HCT116 (cell line): Measurements from ENCODE around the gene EIPR1. TPM values are rescaled to one million over a fixed set of nuclear protein-coding genes. Genes with fewer than 3 reads are reported as not detected.

ENCODE experiments used
- ATAC-seq: fragments of 200-7000 bp; cut with Tn5 transposase; 2 replicates; pipeline ENCODE4 v1.9.1; 2020; ENCODE audit warnings: mild to moderate bottlenecking, moderate library complexity
- BruUV-seq: library from RNA; stranded (reverse); fragments of 400-500 nt; replicated peaks from 2 replicates; lab custom pipeline; 2021; lab: Mats Ljungman, UMichigan
- CTCF ChIA-PET: fragments of 300-600 bp; sonication (Branson Sonifier 250); formaldehyde crosslinking; loops from one replicate; lab custom pipeline; 2021; ENCODE audit warnings: antibody characterized with exemption; lab: Charles Lee
- POLR2A ChIA-PET: fragments of 300-600, 350-600 bp; sonication (Branson Sonifier 250); formaldehyde crosslinking; loops from one replicate; lab custom pipeline; 2021; ENCODE audit warnings: antibody characterized with exemption; lab: Charles Lee
- RAD21 ChIA-PET, 2 experiments: fragments of 300-600 bp; sonication (Branson Sonifier 250); formaldehyde crosslinking; loops; one replicate each; lab custom pipeline; 2023; ENCODE audit warnings: low total read pairs in 2 of 2; ENCODE audit not compliant: uncharacterized antibody in 2 of 2, unreplicated experiment in 2 of 2, low non-redundant PET in 1 of 2; lab: Charles Lee
- DNase-seq: peaks from one replicate; pipeline ENCODE4 v3.0.0-alpha.2; 2010; ENCODE audit warnings: low read depth, low spot score
- H2AFZ ChIP-seq: fragments of 200-600 bp; shearing (Covaris generic), sonication (generic); 2 replicates; pipeline ENCODE4 v1.6.1; 2017; ENCODE audit warnings: low read depth, mixed run types, mixed read lengths, antibody characterized with exemption, low read length; ENCODE audit not compliant: poor library complexity, severe bottlenecking
- H3K27ac ChIP-seq: 2 replicates; pipeline ENCODE4 v1.5.1; 2012; ENCODE audit warnings: low read depth, low read length
- H3K27me3 ChIP-seq: fragments of 200-600 bp; sonication (generic); 2 replicates; pipeline ENCODE4 v1.6.1; 2016; ENCODE audit warnings: mixed run types, low read length, mixed read lengths; ENCODE audit not compliant: insufficient read depth
- H3K36me3 ChIP-seq, 2 experiments: fragments of 200-500 bp in 1 of 2; fragments of 200-600 bp in 1 of 2; sonication (Bioruptor generic) in 1 of 2; sonication (generic) in 1 of 2; 2 replicates each; pipeline versions ENCODE4 v1.5.1 to v1.6.1; 2014 to 2016; ENCODE audit warnings: low read length in 2 of 2, inconsistent platforms in 1 of 2, mixed read lengths in 1 of 2, mixed run types in 1 of 2; ENCODE audit not compliant: insufficient read depth in 2 of 2, control insufficient read depth in 1 of 2
- H3K4me1 ChIP-seq, 2 experiments: fragments of 200-600 bp in 1 of 2; sonication (generic) in 1 of 2; 2 replicates each; pipeline versions ENCODE4 v1.5.1 to v1.6.1; 2012 to 2017; ENCODE audit warnings: low read length in 2 of 2, inconsistent platforms in 1 of 2, mild to moderate bottlenecking in 1 of 2, mixed read lengths in 1 of 2, mixed run types in 1 of 2, moderate library complexity in 1 of 2; ENCODE audit not compliant: insufficient read depth in 2 of 2, control insufficient read depth in 1 of 2
- H3K4me2 ChIP-seq: fragments of 200-600 bp; sonication (generic); 2 replicates; pipeline ENCODE4 v1.6.1; 2017; ENCODE audit warnings: mixed run types, low read length, mixed read lengths
- H3K4me3 ChIP-seq, 2 experiments: fragments of 200-600 bp in 1 of 2; sonication (generic) in 1 of 2; replicated peaks in 1 of 2; 2 replicates each; pipeline ENCODE4 v1.5.1; 2011 to 2016; ENCODE audit warnings: low read length in 2 of 2, control low read depth in 1 of 2, low read depth in 1 of 2, mild to moderate bottlenecking in 1 of 2, mixed read lengths in 1 of 2, mixed run types in 1 of 2
- H3K79me2 ChIP-seq: fragments of 200-600 bp; sonication (generic); 2 replicates; pipeline ENCODE4 v1.6.1; 2017; ENCODE audit warnings: mild to moderate bottlenecking, mixed run types, low read length, moderate library complexity, mixed read lengths; ENCODE audit not compliant: insufficient read depth
- H3K9ac ChIP-seq: fragments of 200-600 bp; sonication (generic); 2 replicates; pipeline ENCODE4 v1.6.1; 2016; ENCODE audit warnings: low read length, mixed read lengths
- H3K9me2 ChIP-seq: fragments of 200-600 bp; sonication (generic), shearing (Covaris generic); 2 replicates; pipeline ENCODE4 v1.6.1; 2017; ENCODE audit warnings: mixed run types, mild to moderate bottlenecking, moderate library complexity; ENCODE audit not compliant: insufficient read depth
- H3K9me3 ChIP-seq, 2 experiments: fragments of 200-500 bp in 1 of 2; fragments of 200-600 bp in 1 of 2; sonication (Bioruptor generic) in 1 of 2; sonication (generic) in 1 of 2; 2 replicates each; pipeline ENCODE4 v1.6.1; 2014 to 2017; ENCODE audit warnings: low read length in 2 of 2, mixed read lengths in 2 of 2, inconsistent platforms in 1 of 2, low read depth in 1 of 2, mild to moderate bottlenecking in 1 of 2, mixed run types in 1 of 2, moderate library complexity in 1 of 2; ENCODE audit not compliant: control insufficient read depth in 1 of 2, insufficient read depth in 1 of 2
- H4K20me1 ChIP-seq: fragments of 200-600 bp; sonication (generic), shearing (Covaris generic); 2 replicates; pipeline ENCODE4 v1.6.1; 2017; ENCODE audit warnings: mixed run types, mild to moderate bottlenecking, moderate library complexity; ENCODE audit not compliant: insufficient read depth
- JUND ChIP-seq: IDR thresholded peaks from 2 replicates; pipeline ENCODE4 v1.6.1; 2012
- POLR2AphosphoS5 ChIP-seq: IDR thresholded peaks from 2 replicates; pipeline ENCODE4 v1.6.1; 2011; ENCODE audit warnings: mild to moderate bottlenecking, low read depth, low read length, moderate library complexity
- REST ChIP-seq: IDR thresholded peaks from 2 replicates; pipeline ENCODE4 v1.6.1; 2012; ENCODE audit warnings: low read depth
- SIN3A ChIP-seq: IDR thresholded peaks from 2 replicates; pipeline ENCODE4 v1.6.1; 2012; ENCODE audit warnings: low read depth
- YY1 ChIP-seq: IDR thresholded peaks from 2 replicates; pipeline ENCODE4 v1.6.1; 2011; ENCODE audit warnings: low read length, low read depth, moderate library complexity, mild to moderate bottlenecking; ENCODE audit not compliant: insufficient replicate concordance; ENCODE audit errors: extremely low read depth
- ZNF274 ChIP-seq: fragments of 200-500 bp; sonication (Bioruptor generic); IDR thresholded peaks from 2 replicates; pipeline ENCODE4 v1.6.1; 2014; ENCODE audit warnings: mild to moderate bottlenecking, low read depth, low read length, inconsistent platforms
- intact Hi-C: fragments of 100-400 bp; cut with micrococcal nuclease; formaldehyde crosslinking; loops from 2 replicates; pipeline ENCODE4 v1.10.0; 2022
- total RNA-seq: library from RNA; stranded (reverse); gene quantifications from one replicate; pipeline ENCODE4 v1.2.1, GENCODE V29; 2021; ENCODE audit not compliant: unreplicated experiment

The EIPR1 gene
- total RNA-seq, 1 experiment from 2014 or later = 36.9 TPM

- H3K4me2 ChIP-seq = no peak overlapping the region
- RAD21 ChIA-PET = no interaction called here
- intact Hi-C loops = no loop called here
Measured at GRCh38 chr2:3139906-3140305, 237.7 kb downstream of the EIPR1 start.

More at GRCh38 chr2:3139906-3140305, 237.7 kb downstream of the EIPR1 start:
- ATAC-seq = no peak
- Histone ChIP-seq H3K36me3 (no peaks in the 10 kb centered on the region), H2AFZ (no peak overlapping the region), H3K9me2 (no peaks in the 10 kb centered on the region), H3K27me3 (no peaks in the 10 kb centered on the region), H3K27ac (no peak overlapping the region), H3K4me3 (no peak overlapping the region), H4K20me1 (no peaks in the 10 kb centered on the region), H3K9ac (no peak overlapping the region), H3K79me2 (no peaks in the 10 kb centered on the region), H3K4me1 (no peaks in the 10 kb centered on the region), H3K9me3 (no peaks in the 10 kb centered on the region; a peak in 1 of 4 replicates)
- ChIA-PET CTCF (no interaction called here), POLR2A (no interaction called here)
- no TSS peak for BruUV-seq
- no peak for DNase-seq
- TF ChIP-seq POLR2AphosphoS5 = no peak
- TF ChIP-seq ZNF274 = no peak
- TF ChIP-seq SIN3A = no peak
- TF ChIP-seq REST = no peak
- TF ChIP-seq YY1 = no peak
- no peak for TF ChIP-seq JUND

Other genes starting within 250 kb of the EIPR1 start
- 47.4 TPM for gene TRAPPC12, start 1.9 kb upstream of the EIPR1 start, total RNA-seq
- gene ADI1, start 141.7 kb upstream of the EIPR1 start, total RNA-seq = 27.0 TPM
- 38.2 TPM for gene RNASEH1, start 180.5 kb upstream of the EIPR1 start, total RNA-seq
- 1,694 TPM for gene RPS7, start 197.4 kb upstream of the EIPR1 start, total RNA-seq
- 0.15 TPM for gene COLEC11, start 217.3 kb upstream of the EIPR1 start, total RNA-seq